Measurements from ENCODE around the gene TGFBI.

The TGFBI gene

DNA sequence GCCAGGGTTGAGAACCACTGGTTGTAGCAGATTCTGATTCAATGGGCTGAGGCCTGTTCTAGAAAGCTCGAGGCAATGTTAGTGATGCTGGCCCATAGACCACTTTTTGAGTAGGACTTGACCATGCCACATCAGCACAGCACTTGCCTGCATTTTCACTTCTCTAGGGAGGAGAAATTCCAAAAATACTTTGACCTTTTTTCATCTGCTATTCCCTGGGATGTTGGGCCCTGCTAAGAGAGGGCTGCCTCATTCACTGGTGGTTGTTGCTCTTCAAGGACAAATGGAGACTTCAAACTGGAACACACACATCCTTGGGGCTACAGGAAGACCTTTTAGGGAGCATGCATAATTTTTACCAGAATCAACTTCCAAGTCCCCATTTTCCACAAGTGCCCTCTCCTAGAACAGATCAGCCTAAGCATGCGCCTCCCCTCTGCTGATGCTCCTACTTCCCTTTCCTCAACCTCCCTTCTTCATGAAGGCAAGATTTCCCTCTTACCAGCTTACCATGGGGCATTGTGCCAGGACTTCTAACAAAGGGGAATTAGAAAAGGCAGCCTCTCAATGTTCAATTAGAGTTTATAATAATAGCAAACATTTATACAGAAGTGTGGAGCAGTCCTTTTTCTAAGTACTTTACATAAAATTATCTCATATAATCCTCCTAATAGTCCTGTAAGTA, 12.7 kb upstream of the TGFBI start:
- H3K79me2 ChIP-seq (ENCODE audit: insufficient read depth, low read length): no peaks in the 10 kb centered on the region
- H2AFZ ChIP-seq (ENCODE audit: low read depth, low read length, severe bottlenecking): no peak overlapping the region
- no peak for TF ChIP-seq EZH2phosphoT487 (conservative IDR thresholded peaks at IDR 0.05; ENCODE audit: low read length)
- TF ChIP-seq, protein P1, sequence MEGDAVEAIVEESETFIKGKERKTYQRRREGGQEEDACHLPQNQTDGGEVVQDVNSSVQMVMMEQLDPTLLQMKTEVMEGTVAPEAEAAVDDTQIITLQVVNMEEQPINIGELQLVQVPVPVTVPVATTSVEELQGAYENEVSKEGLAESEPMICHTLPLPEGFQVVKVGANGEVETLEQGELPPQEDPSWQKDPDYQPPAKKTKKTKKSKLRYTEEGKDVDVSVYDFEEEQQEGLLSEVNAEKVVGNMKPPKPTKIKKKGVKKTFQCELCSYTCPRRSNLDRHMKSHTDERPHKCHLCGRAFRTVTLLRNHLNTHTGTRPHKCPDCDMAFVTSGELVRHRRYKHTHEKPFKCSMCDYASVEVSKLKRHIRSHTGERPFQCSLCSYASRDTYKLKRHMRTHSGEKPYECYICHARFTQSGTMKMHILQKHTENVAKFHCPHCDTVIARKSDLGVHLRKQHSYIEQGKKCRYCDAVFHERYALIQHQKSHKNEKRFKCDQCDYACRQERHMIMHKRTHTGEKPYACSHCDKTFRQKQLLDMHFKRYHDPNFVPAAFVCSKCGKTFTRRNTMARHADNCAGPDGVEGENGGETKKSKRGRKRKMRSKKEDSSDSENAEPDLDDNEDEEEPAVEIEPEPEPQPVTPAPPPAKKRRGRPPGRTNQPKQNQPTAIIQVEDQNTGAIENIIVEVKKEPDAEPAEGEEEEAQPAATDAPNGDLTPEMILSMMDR (IDR thresholded peaks at IDR 0.05; ENCODE audit: insufficient read depth, low read length, poor library complexity, severe bottlenecking): no peak
- H3K36me3 ChIP-seq (ENCODE audit: low read length): no peaks in the 10 kb centered on the region
- no peaks in the 10 kb centered on the region for H3K9me2 ChIP-seq (replicated peaks; ENCODE audit: insufficient read depth, low read length)
- no peak overlapping the region for H3K9ac ChIP-seq (ENCODE audit: low read length)
- no peaks in the 10 kb centered on the region for H3K9me3 ChIP-seq (ENCODE audit: insufficient read depth, low read length)
- H3K4me3 ChIP-seq (ENCODE audit: insufficient read depth, low read length, poor library complexity, severe bottlenecking): no peak overlapping the region
- H3K4me2 ChIP-seq (ENCODE audit: low read depth, low read length, poor library complexity, severe bottlenecking): no peak overlapping the region
- no peaks in the 10 kb centered on the region for H4K20me1 ChIP-seq (ENCODE audit: low read depth, low read length)
- no peaks in the 10 kb centered on the region for H3F3A ChIP-seq (ENCODE audit: insufficient read depth)
- no peaks in the 10 kb centered on the region for H3K27me3 ChIP-seq (ENCODE audit: low read length)
- H3K27ac ChIP-seq (ENCODE audit: low read depth, low read length): no peak overlapping the region

DNA sequence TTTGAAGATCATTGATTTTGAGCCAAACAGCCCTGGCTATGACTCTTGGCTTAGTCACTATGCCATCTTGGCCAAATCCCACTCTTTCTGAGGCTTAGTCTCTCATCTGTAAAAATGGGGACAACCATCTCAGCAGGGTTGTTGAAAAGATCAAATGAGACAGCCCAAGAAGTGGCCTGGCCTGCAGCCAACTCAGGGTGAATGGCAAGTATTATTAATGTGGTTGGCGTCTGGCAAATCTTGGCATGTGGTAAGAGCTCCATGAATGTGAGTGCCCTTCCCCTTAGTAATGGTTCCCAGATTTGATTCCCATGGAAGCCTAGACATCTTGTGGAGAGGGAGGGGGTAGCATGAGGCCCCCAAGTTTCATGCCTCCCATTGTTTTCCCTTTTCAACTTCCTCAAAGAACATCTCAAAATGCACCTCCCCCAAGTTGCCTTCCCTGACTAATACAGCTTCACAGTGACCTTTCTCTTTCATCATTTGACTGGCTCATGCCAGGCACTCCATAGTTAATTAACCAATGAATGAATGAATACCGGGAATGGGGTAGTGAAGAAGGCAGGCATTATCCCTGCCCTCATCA, 11.8 kb upstream of the TGFBI start:
- no peak for TF ChIP-seq EZH2phosphoT487 (conservative IDR thresholded peaks at IDR 0.05; ENCODE audit: low read length)
- TF ChIP-seq, protein P1 (IDR thresholded peaks at IDR 0.05; ENCODE audit: insufficient read depth, low read length, poor library complexity, severe bottlenecking): no peak
- Histone ChIP-seq H2AFZ (ENCODE audit: low read depth, low read length, severe bottlenecking) (no peak overlapping the region), H3K9ac (ENCODE audit: low read length) (no peak overlapping the region), H3K27me3 (ENCODE audit: low read length) (no peaks in the 10 kb centered on the region), H3F3A (ENCODE audit: insufficient read depth) (no peaks in the 10 kb centered on the region), H3K36me3 (ENCODE audit: low read length) (no peaks in the 10 kb centered on the region), H3K9me3 (ENCODE audit: insufficient read depth, low read length) (no peaks in the 10 kb centered on the region), H3K79me2 (ENCODE audit: insufficient read depth, low read length) (no peaks in the 10 kb centered on the region), H3K9me2 (replicated peaks; ENCODE audit: insufficient read depth, low read length) (no peaks in the 10 kb centered on the region), H3K4me2 (ENCODE audit: low read depth, low read length, poor library complexity, severe bottlenecking) (no peak overlapping the region), H3K4me3 (ENCODE audit: insufficient read depth, low read length, poor library complexity, severe bottlenecking) (no peak overlapping the region), H3K27ac (ENCODE audit: low read depth, low read length) (no peak overlapping the region), H4K20me1 (ENCODE audit: low read depth, low read length) (no peaks in the 10 kb centered on the region)

DNA sequence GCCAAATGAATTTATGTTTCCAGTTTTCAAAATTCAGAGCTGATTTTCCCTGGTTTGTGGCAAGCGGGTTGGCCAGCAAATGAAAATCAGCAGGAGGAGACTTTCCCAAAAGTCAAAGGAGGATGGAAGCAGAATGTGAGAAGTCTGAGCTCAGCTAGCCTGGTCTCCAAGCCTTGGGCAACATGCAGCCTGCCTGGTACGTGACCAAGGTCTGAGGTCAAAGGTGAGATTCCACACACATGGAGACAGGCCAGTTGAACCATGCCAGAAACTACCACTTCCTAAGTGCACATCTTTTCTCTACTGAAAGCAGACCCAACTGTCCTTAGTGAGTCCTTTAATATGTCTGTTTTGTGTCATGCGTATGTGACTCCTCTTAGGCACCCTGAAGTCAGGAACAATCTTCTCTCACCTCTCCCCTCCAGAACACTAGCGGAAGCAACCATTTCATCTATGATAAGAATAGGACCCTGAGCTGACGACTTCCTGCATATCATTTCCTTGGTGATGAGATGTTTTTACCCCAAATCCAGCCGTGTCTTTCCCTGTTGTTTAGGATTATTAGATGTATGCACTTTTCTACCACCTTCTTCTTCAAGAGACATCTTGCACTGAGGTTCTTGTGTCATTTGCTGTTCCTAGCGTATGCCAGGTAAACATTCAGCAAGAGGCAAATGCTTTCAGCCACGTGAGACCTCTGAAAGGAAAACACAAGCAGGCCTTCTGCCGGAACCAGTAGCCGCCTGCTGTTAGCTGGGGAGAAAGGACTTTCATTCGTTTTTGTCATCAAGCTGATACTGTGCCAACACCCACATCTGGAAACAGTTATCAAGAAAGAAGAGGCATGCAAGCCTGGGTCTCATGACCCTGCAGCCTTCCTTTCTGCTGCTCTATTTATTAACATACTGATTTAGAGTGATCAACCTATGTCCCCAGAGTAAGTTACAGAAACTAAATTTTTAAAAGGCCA, 9.7 kb upstream of the TGFBI start:
- Histone ChIP-seq H3K79me2 (ENCODE audit: insufficient read depth, low read length) (no peaks in the 10 kb centered on the region), H3F3A (ENCODE audit: insufficient read depth) (no peaks in the 10 kb centered on the region), H2AFZ (ENCODE audit: low read depth, low read length, severe bottlenecking) (no peak overlapping the region), H3K9me2 (replicated peaks; ENCODE audit: insufficient read depth, low read length) (no peaks in the 10 kb centered on the region), H3K27me3 (ENCODE audit: low read length) (no peaks in the 10 kb centered on the region), H3K4me3 (ENCODE audit: insufficient read depth, low read length, poor library complexity, severe bottlenecking) (no peak overlapping the region), H3K36me3 (ENCODE audit: low read length) (no peaks in the 10 kb centered on the region), H4K20me1 (ENCODE audit: low read depth, low read length) (no peaks in the 10 kb centered on the region), H3K9ac (ENCODE audit: low read length) (no peak overlapping the region), H3K4me2 (ENCODE audit: low read depth, low read length, poor library complexity, severe bottlenecking) (no peak overlapping the region), H3K9me3 (ENCODE audit: insufficient read depth, low read length) (no peaks in the 10 kb centered on the region), H3K27ac (ENCODE audit: low read depth, low read length) (no peak overlapping the region)
- TF ChIP-seq EZH2phosphoT487 (conservative IDR thresholded peaks at IDR 0.05; ENCODE audit: low read length): no peak
- TF ChIP-seq, protein P1 (IDR thresholded peaks at IDR 0.05; ENCODE audit: insufficient read depth, low read length, poor library complexity, severe bottlenecking): no peak

All from SU-DHL-6 (cell line).